IPS DF 6.9 (cell line): ENCODE data around the gene PGRMC1.
A peak's percentile ranks its signal among the peaks of the same experiment; 100 is the strongest.

Experiments
- DNase-seq: peaks from one replicate; pipeline ENCODE4 v3.0.0-alpha.2; 2013; ENCODE audit warnings: low read depth, low spot score
- H3K27ac ChIP-seq: one replicate; pipeline ENCODE4 v1.5.1; 2013; ENCODE audit warnings: low read length, control low read depth
- H3K27me3 ChIP-seq: 2 replicates; pipeline ENCODE4 v1.6.1; 2013; ENCODE audit warnings: mild to moderate bottlenecking, low read length; ENCODE audit not compliant: control insufficient read depth, insufficient read depth
- H3K36me3 ChIP-seq: 2 replicates; pipeline ENCODE4 v1.6.1; 2013; ENCODE audit warnings: low read length; ENCODE audit not compliant: control insufficient read depth, insufficient read depth
- H3K4me1 ChIP-seq: 2 replicates; pipeline ENCODE4 v1.6.1; 2013; ENCODE audit warnings: low read length; ENCODE audit not compliant: control insufficient read depth, insufficient read depth
- H3K4me3 ChIP-seq: 2 replicates; pipeline ENCODE4 v1.5.1; 2013; ENCODE audit warnings: mild to moderate bottlenecking, low read length
- H3K9me3 ChIP-seq: 2 replicates; pipeline ENCODE4 v1.6.1; 2013; ENCODE audit warnings: low read length, inconsistent platforms; ENCODE audit not compliant: control insufficient read depth, insufficient read depth
- WGBS: extraction: QIAGEN DNeasy Blood & Tissue Kit; methylation state at CpG from one replicate; pipeline ENCODE4 v1.1.7; 2013; ENCODE audit warnings: mixed read lengths, missing lambda C conversion rate; ENCODE audit not compliant: insufficient read length, insufficient coverage; 5-methylcytosine and 5-hydroxymethylcytosine counted together

PGRMC1 gene

GRCh38 chrX:119231936-119232445, 4.1 kb upstream of the PGRMC1 start:
- DNase-seq: no peak
- Histone ChIP-seq H3K27me3 (no peaks in the 10 kb centered on the region), H3K27ac (no peak overlapping the region), H3K4me1 (no peaks in the 10 kb centered on the region), H3K36me3 (no peaks in the 10 kb centered on the region), H3K9me3 (no peaks in the 10 kb centered on the region), H3K4me3 (no peak overlapping the region)
- no CpG with 5 or more reads among the region's 1 CpG for WGBS

- no peaks in the 10 kb centered on the region for H3K36me3 ChIP-seq
- no CpG with 5 or more reads among the region's 8 CpGs for WGBS
- H3K4me1 ChIP-seq: no peaks in the 10 kb centered on the region
- no peak for DNase-seq
- no peaks in the 10 kb centered on the region for H3K27me3 ChIP-seq
- no peak overlapping the region for H3K4me3 ChIP-seq
- no peak overlapping the region for H3K27ac ChIP-seq
- no peaks in the 10 kb centered on the region for H3K9me3 ChIP-seq
These were observed 1.0 kb upstream of the PGRMC1 start for GRCh38 chrX:119235051-119235511.

- no peaks in the 10 kb centered on the region for H3K4me1 ChIP-seq
- no peaks in the 10 kb centered on the region for H3K36me3 ChIP-seq
- DNase-seq: no peak
- WGBS: no CpG with 5 or more reads among the region's 58 CpGs
- no peaks in the 10 kb centered on the region for H3K27me3 ChIP-seq
- H3K27ac ChIP-seq: no peak overlapping the region
- no peaks in the 10 kb centered on the region for H3K9me3 ChIP-seq
- peak overlapping the region; percentile 94 for H3K4me3 ChIP-seq
These were observed 807 bp downstream of the PGRMC1 start for GRCh38 chrX:119236623-119237561.

GRCh38 chrX:119237562-119237942, 1.5 kb downstream of the PGRMC1 start:
- Histone ChIP-seq H3K27ac (no peak overlapping the region), H3K27me3 (no peaks in the 10 kb centered on the region), H3K9me3 (no peaks in the 10 kb centered on the region), H3K4me1 (no peaks in the 10 kb centered on the region), H3K4me3 (peak overlapping the region; percentile 94; the same call in 1 of the 2 replicates), H3K36me3 (no peaks in the 10 kb centered on the region)
- no CpG with 5 or more reads among the region's 6 CpGs for WGBS
- no peak for DNase-seq

GRCh38 chrX:119238557-119238956, 2.5 kb downstream of the PGRMC1 start:
- no CpG with 5 or more reads among the region's 3 CpGs for WGBS

GRCh38 chrX:119240356-119240755, 4.3 kb downstream of the PGRMC1 start:
- H3K9me3 ChIP-seq: no peaks in the 10 kb centered on the region
- no peak for DNase-seq
- no CpG with 5 or more reads among the region's 3 CpGs for WGBS
- no peak overlapping the region for H3K27ac ChIP-seq
- H3K36me3 ChIP-seq: no peaks in the 10 kb centered on the region
- H3K4me1 ChIP-seq: no peaks in the 10 kb centered on the region
- no peak overlapping the region for H3K4me3 ChIP-seq
- H3K27me3 ChIP-seq: no peaks in the 10 kb centered on the region

More at GRCh38 chrX:119238557-119238956, 2.5 kb downstream of the PGRMC1 start:
- no peak overlapping the region for H3K27ac ChIP-seq
- no peaks in the 10 kb centered on the region for H3K36me3 ChIP-seq
- H3K4me1 ChIP-seq: no peaks in the 10 kb centered on the region
- H3K27me3 ChIP-seq: no peaks in the 10 kb centered on the region
- DNase-seq: no peak
- H3K4me3 ChIP-seq: no peak overlapping the region; the same call in 1 of the 2 replicates
- H3K9me3 ChIP-seq: no peaks in the 10 kb centered on the region

GRCh38 chrX:119247702-119248101, 11.6 kb downstream of the PGRMC1 start:
- H3K9me3 ChIP-seq: no peaks in the 10 kb centered on the region
- no peaks in the 10 kb centered on the region for H3K27me3 ChIP-seq
- WGBS: no CpG with 5 or more reads among the region's 3 CpGs
- H3K4me1 ChIP-seq: no peaks in the 10 kb centered on the region
- DNase-seq: no peak
- H3K36me3 ChIP-seq: no peaks in the 10 kb centered on the region
- H3K4me3 ChIP-seq: no peak overlapping the region
- no peak overlapping the region for H3K27ac ChIP-seq

- WGBS: no CpG with 5 or more reads among the region's 3 CpGs
- Histone ChIP-seq H3K9me3 (no peaks in the 10 kb centered on the region), H3K27me3 (no peaks in the 10 kb centered on the region), H3K36me3 (no peaks in the 10 kb centered on the region), H3K4me3 (no peak overlapping the region), H3K27ac (no peak overlapping the region), H3K4me1 (no peaks in the 10 kb centered on the region)
- no peak for DNase-seq
These were observed 13.8 kb downstream of the PGRMC1 start for GRCh38 chrX:119249891-119250290.

GRCh38 chrX:119251386-119251785, 15.3 kb downstream of the PGRMC1 start:
- no CpG with 5 or more reads among the region's 4 CpGs for WGBS
- Histone ChIP-seq H3K4me1 (no peaks in the 10 kb centered on the region), H3K9me3 (no peaks in the 10 kb centered on the region), H3K36me3 (no peaks in the 10 kb centered on the region), H3K27me3 (no peaks in the 10 kb centered on the region), H3K4me3 (no peak overlapping the region), H3K27ac (no peak overlapping the region)
- no peak for DNase-seq

- no peaks in the 10 kb centered on the region for H3K36me3 ChIP-seq
- no peaks in the 10 kb centered on the region for H3K27me3 ChIP-seq
- H3K4me3 ChIP-seq: no peak overlapping the region
- H3K4me1 ChIP-seq: no peaks in the 10 kb centered on the region
- no peak overlapping the region for H3K27ac ChIP-seq
- DNase-seq: no peak
- WGBS: no CpG with 5 or more reads among the region's 2 CpGs
- no peaks in the 10 kb centered on the region for H3K9me3 ChIP-seq
These were observed 16.6 kb downstream of the PGRMC1 start for GRCh38 chrX:119252716-119253115.
